ENCODE results near the gene PFDN4. TPM values are rescaled to one million over a fixed set of nuclear protein-coding genes. Genes with fewer than 3 reads are reported as not detected.

Gene PFDN4
- total and polyA plus RNA-seq, 2 donors (not counting 1 experiment from before 2014, with no cell fraction given) = 86.7 to 87.0 TPM

- H3K4me3 ChIP-seq (replicated peaks in 1 of 4; ENCODE audit: control extremely low read depth in 1 of 4, insufficient read depth in 1 of 4, low read depth in 3 of 4, low read length in 4 of 4) = no peak overlapping the region
- TF ChIP-seq CTCF (conservative IDR thresholded peaks at IDR 0.05 in 1 of 2, IDR thresholded peaks at IDR 0.05 in 1 of 2; ENCODE audit: low read depth in 1 of 2, low read length in 2 of 2) = no peak
- no peak for TF ChIP-seq EZH2 (IDR thresholded peaks at IDR 0.05; ENCODE audit: low read length, missing control alignments)
- H3K4me1 ChIP-seq (ENCODE audit: control insufficient read depth, extremely low read depth, insufficient read depth, low read length) = no peaks in the 10 kb centered on the region
- H3K4me2 ChIP-seq (ENCODE audit: extremely low read depth, insufficient read depth, low read length) = no peak overlapping the region
- no peaks in the 10 kb centered on the region for H3K36me3 ChIP-seq (ENCODE audit: control insufficient read depth, insufficient read depth, low read length)
- H2AFZ ChIP-seq (ENCODE audit: low read length) = no peak overlapping the region
- no peaks in the 10 kb centered on the region for H3K27me3 ChIP-seq (ENCODE audit: control insufficient read depth, insufficient read depth, low read length)
- no peaks in the 10 kb centered on the region for H4K20me1 ChIP-seq (ENCODE audit: control insufficient read depth, extremely low read depth, insufficient read depth, low read length)
- H3K79me2 ChIP-seq (ENCODE audit: control insufficient read depth, insufficient read depth, low read length) = peaks cover 9% of the 10 kb centered on the region
- DNase-seq (ENCODE audit: low read depth in 2 of 2) = no peak
- H3K9me3 ChIP-seq (ENCODE audit: control insufficient read depth, insufficient read depth, low read depth, low read length) = no peaks in the 10 kb centered on the region
- no peak overlapping the region for H3K27ac ChIP-seq (ENCODE audit: insufficient read depth, low read length)
- H3K9ac ChIP-seq (ENCODE audit: insufficient read depth, low read length) = no peak overlapping the region
Measured at GRCh38 chr20:54204063-54204462, 3.8 kb upstream of the PFDN4 start.

- H3K4me1 ChIP-seq (ENCODE audit: control insufficient read depth, extremely low read depth, insufficient read depth, low read length) = no peaks in the 10 kb centered on the region
- H3K9me3 ChIP-seq (ENCODE audit: control insufficient read depth, insufficient read depth, low read depth, low read length) = no peaks in the 10 kb centered on the region
- H3K79me2 ChIP-seq (ENCODE audit: control insufficient read depth, insufficient read depth, low read length) = peaks cover 13% of the 10 kb centered on the region
- H3K4me2 ChIP-seq (ENCODE audit: extremely low read depth, insufficient read depth, low read length) = no peak overlapping the region
- no peak overlapping the region for H3K27ac ChIP-seq (ENCODE audit: insufficient read depth, low read length)
- H4K20me1 ChIP-seq (ENCODE audit: control insufficient read depth, extremely low read depth, insufficient read depth, low read length) = no peaks in the 10 kb centered on the region
- H2AFZ ChIP-seq (ENCODE audit: low read length) = no peak overlapping the region
- no peak overlapping the region for H3K9ac ChIP-seq (ENCODE audit: insufficient read depth, low read length)
- no peak for DNase-seq (ENCODE audit: low read depth in 2 of 2)
- H3K27me3 ChIP-seq (ENCODE audit: control insufficient read depth, insufficient read depth, low read length) = no peaks in the 10 kb centered on the region
- no peaks in the 10 kb centered on the region for H3K36me3 ChIP-seq (ENCODE audit: control insufficient read depth, insufficient read depth, low read length)
- TF ChIP-seq CTCF (conservative IDR thresholded peaks at IDR 0.05 in 1 of 2, IDR thresholded peaks at IDR 0.05 in 1 of 2; ENCODE audit: low read depth in 1 of 2, low read length in 2 of 2) (no peak), EZH2 (IDR thresholded peaks at IDR 0.05; ENCODE audit: low read length, missing control alignments) (no peak)
- no peak overlapping the region for H3K4me3 ChIP-seq (replicated peaks in 1 of 4; ENCODE audit: control extremely low read depth in 1 of 4, insufficient read depth in 1 of 4, low read depth in 3 of 4, low read length in 4 of 4)
Measured at GRCh38 chr20:54204481-54204880, 3.4 kb upstream of the PFDN4 start.

GRCh38 chr20:54205450-54205849, 2.4 kb upstream of the PFDN4 start:
- no peak overlapping the region for H3K4me3 ChIP-seq (replicated peaks in 1 of 4; ENCODE audit: control extremely low read depth in 1 of 4, insufficient read depth in 1 of 4, low read depth in 3 of 4, low read length in 4 of 4)
- H3K4me1 ChIP-seq (ENCODE audit: control insufficient read depth, extremely low read depth, insufficient read depth, low read length) = no peaks in the 10 kb centered on the region
- H3K27me3 ChIP-seq (ENCODE audit: control insufficient read depth, insufficient read depth, low read length) = no peaks in the 10 kb centered on the region
- H3K27ac ChIP-seq (ENCODE audit: insufficient read depth, low read length) = no peak overlapping the region
- TF ChIP-seq CTCF (conservative IDR thresholded peaks at IDR 0.05 in 1 of 2, IDR thresholded peaks at IDR 0.05 in 1 of 2; ENCODE audit: low read depth in 1 of 2, low read length in 2 of 2) (no peak), EZH2 (IDR thresholded peaks at IDR 0.05; ENCODE audit: low read length, missing control alignments) (no peak)
- H3K9me3 ChIP-seq (ENCODE audit: control insufficient read depth, insufficient read depth, low read depth, low read length) = no peaks in the 10 kb centered on the region
- no peak for DNase-seq (ENCODE audit: low read depth in 2 of 2)
- no peaks in the 10 kb centered on the region for H3K36me3 ChIP-seq (ENCODE audit: control insufficient read depth, insufficient read depth, low read length)
- H4K20me1 ChIP-seq (ENCODE audit: control insufficient read depth, extremely low read depth, insufficient read depth, low read length) = no peaks in the 10 kb centered on the region
- no peak overlapping the region for H3K9ac ChIP-seq (ENCODE audit: insufficient read depth, low read length)
- peaks cover 22% of the 10 kb centered on the region for H3K79me2 ChIP-seq (ENCODE audit: control insufficient read depth, insufficient read depth, low read length)
- H2AFZ ChIP-seq (ENCODE audit: low read length) = no peak overlapping the region
- H3K4me2 ChIP-seq (ENCODE audit: extremely low read depth, insufficient read depth, low read length) = no peak overlapping the region

All from fibroblast of lung (primary cell).